CD4-positive, alpha-beta T cell treated with Interleukin-10 for 1 hour (primary cell): ENCODE measurements around the gene TMC5.

ENCODE experiments used
- DNase-seq: peaks from one replicate; pipeline ENCODE4 v3.0.0-alpha.2; 2020

Gene TMC5

DNA sequence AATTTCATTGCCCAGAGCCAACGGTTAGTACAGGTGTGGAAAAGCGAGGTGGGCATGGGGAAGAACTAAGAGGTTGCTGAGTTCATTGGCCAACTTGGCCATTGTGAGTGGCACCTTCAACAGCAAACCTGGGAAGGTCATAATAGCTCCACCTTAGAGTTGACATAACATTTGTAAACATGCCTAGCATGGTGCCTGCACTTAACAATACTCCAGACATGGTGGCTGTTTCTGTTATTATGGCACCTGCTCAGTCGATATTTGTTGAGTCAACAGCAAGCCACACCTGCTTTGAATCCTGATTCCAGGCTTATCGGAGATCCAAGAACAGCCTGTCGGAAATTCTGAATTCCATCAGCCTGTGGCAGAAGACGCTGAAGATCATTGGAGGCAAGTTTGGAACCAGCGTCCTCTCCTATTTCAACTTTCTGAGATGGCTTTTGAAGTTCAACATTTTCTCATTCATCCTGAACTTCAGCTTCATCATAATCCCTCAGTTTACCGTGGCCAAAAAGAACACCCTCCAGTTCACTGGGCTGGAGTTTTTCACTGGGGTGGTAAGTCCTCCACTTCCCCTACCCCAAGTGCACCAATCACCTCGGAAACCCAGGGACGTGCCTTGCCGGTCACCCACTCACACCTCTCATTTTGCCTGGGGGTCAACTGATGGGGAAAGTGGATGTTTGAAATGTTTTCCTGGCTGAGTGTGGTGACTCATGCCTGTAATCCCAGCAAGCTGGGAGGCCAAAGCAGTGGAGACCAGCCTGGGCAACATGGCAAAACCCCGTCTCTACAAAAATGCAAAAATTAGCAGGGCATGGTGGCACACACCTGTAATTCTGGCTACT, 46.0 kb downstream of the TMC5 start:
- DNase-seq: no peak

DNA sequence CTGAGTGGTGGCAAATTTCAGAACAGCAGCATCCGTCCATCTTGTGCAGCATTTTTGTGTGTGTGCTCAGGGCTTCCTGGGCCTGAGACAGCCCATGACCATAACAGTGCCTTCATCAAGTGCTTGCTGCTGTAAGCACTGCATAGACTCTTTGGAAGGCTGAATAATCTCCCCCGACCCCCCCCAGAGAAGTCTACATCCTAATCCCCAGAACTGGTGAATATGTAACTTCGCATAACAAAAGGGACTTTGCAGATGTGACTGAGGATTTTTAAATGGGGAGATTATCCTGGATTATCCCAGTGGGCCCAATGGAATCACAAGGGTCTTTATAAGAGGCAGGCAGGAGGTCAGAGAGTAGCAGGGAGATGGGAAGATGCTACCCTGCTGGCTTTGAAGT, 50.6 kb downstream of the TMC5 start:
- DNase-seq: no peak

- DNase-seq: no peak
These were observed 54.8 kb downstream of the TMC5 start for GRCh38 chr16:19472482-19472881.

DNA sequence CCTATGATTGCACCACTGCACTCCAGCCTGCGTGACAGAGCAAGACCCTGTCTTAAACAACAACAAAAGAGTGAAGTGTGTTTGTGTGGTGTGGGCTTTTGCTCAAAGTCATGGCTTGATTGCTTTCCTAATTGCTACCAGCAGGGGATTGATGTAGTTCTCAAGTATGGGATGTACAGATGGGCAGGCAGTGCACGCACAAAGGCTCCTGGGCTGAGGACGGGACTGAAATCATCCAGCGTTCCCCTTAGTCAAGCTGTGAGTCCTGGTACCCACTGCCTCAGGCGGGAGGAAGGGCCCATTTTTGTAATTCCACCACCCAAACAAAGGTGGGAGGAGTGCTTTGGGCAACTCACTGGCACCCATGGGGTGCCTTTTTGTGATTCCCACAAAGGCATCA, 56.9 kb downstream of the TMC5 start:
- DNase-seq: no peak

DNA sequence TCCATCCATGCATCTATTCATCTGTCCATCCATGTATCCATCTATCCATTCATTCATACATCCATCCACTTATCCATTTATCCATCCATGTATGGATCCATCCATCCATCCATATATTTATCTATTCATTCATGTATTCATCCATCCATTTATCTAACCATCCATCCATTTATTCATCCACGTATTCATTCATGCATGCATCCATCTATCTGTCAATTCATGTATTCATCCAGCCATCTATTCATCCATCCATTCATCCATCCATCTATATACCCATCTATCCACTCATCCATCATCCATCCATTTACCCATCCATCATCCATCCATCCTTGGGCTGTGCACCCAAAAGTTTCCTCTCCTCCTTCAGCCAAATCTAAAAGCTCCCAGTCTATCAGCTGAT, 60.8 kb downstream of the TMC5 start:
- no peak for DNase-seq

DNA sequence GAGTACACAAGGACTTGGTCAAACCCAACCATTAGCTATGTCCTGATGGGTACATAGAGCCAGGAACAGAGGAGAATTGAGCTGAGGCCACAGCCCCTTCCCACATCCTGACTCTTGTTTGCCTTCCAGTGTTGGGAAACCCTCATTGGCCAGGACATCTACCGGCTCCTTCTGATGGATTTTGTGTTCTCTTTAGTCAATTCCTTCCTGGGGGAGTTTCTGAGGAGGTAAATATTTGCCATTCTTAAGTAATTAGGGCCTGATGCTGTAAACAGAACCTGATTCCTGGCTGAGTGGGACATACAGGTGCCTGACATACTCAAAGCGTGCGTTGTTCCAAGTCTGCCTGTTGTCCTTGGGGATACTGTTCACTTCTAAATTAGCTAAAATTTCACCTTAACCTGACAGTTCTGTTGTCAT, 61.6 kb downstream of the TMC5 start:
- no peak for DNase-seq

GRCh38 chr16:19481296-19481695, 63.6 kb downstream of the TMC5 start:
- DNase-seq: no peak

DNA sequence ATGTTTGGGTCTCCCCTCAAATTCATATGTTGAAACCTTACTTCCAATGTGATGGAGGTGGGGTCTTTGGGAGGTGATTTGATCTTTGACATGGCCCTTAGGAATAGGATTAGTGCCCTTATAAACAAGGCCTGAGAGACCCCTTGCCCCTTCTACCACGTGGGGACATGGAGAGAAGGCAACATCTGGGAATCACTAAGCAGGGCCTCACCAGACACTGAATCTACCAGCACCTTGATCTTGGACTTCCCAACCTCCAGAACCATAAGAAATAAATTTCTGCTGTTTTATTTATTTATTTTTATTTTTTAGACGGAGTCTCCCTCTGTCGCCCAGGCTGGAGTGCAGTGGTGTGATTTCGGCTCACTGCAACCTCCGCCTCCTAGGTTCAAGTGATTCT, 64.1 kb downstream of the TMC5 start:
- DNase-seq: no peak

- DNase-seq: no peak
These were observed 64.6 kb downstream of the TMC5 start for GRCh38 chr16:19482291-19482690.

DNA sequence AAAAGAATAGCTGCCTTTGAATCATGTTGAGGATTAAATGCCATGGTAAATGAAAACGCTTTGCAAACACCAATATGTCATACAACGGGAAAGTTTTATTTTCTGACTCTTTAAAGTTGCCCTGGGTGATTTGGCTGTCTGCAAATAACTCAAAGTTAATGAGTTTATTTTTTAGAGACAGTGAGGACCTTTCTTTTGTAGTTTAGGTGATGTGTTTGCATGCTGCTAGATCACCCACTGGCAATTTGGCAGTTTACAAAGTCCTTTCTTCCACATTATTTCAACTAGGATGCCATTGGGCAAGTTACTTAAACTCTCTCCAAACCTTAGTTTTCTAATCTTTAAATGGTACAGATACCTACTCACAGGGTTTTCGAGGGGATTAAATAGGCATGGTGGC, 66.4 kb downstream of the TMC5 start:
- DNase-seq: no peak

GRCh38 chr16:19485611-19486010, 67.9 kb downstream of the TMC5 start:
- no peak for DNase-seq

DNA sequence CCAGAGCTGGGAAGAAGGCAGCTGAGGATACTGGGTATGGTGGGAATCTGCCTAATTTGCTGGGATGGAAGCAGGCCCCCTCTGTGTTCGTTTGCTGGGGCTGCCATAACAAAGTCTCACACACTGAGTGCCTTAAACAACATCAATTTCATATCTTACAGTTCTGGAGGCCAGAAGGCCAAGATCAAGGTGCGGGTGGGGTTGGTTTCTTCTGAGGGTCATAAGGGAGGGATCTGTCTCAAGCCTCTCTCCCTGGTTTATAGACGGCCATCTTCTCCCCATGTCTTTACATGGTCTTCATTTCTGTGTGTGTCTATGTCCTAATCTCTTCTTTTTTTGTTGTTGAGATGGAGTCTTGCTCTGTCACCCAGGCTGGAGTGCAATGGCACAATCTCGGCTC, 68.4 kb downstream of the TMC5 start:
- DNase-seq: no peak

DNA sequence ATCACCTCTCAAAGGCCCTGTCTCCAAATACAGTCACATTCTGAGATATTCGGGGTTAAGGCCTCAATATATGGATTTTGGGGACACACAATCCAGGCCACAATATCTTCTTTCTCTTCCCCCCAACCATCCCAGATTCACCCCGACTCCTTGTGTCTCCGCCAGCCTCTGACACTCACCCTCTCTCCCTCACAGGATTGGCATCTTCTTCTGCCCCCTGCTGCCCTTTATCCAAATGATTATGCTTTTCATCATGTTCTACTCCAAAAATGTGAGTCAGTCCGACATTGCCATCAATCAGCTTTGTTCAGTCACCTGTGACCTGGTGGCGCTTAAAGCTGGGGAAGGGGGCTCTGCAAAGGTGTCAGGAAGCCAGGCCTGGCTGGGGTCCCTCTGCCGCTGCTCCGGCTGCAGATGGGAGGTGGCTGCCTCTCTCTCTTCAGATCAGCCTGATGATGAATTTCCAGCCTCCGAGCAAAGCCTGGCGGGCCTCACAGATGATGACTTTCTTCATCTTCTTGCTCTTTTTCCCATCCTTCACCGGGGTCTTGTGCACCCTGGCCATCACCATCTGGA, 69.2 kb downstream of the TMC5 start:
- no peak for DNase-seq

DNA sequence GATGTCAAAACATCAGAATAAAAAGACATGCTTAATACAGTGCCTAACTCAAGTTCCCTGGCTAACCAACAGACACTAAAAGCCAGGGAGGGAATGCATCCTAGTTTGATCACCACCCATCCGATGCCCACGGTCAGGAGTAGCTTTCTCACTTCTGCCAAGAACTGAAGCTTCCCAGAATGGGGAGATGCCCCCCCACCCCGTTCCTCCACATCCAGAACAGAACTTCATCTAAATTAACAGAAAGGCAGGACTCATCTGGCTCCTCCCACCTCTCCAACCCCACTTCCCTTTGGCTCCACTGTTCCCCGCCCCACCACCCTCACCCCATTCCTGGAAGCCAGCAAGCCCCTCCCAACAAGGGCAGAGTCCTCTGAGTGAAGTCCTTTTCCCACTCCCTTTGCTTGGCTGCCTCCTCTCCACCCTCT, 70.5 kb downstream of the TMC5 start:
- DNase-seq: no peak

GRCh38 chr16:19490619-19491018, 72.9 kb downstream of the TMC5 start:
- DNase-seq: no peak

DNA sequence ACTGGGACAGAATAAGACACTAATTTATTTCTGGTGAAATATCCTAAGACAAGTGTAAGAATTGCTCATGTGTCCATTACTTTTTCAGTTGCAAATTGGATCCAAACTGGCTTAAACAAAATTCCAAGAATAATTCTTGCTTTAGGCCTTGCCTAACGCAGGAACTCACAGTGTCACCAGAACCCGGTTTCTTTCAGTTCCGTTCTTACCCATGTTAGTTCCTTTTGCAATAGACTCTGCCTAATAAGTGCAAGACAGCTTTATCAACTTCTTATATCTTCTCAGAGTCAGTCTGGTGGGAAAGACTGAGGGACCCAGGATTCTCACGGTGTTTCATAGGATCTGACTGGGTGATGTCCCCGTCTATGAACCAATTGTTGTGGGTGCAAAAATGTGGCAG, 79.5 kb downstream of the TMC5 start:
- no peak for DNase-seq

DNA sequence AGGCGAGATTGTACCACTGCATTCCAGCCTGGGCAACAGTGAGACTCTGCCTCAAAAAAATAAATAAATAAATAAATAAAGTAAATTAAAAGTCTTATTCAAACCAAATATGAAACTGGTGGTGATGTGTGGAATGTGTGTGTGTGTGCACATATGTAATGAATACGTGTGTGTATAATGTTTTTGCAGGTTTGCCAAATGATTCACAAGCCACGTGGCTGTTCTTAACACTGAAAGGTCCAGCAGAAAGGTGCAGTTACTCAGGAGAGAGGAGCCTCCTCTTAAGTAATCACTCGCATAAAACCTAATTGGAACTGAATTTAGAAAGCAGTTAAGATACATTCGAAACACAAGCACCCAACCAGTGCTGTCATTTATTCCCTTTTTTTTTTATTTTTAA, 81.3 kb downstream of the TMC5 start:
- DNase-seq: no peak

GRCh38 chr16:19499481-19499880, 81.8 kb downstream of the TMC5 start:
- no peak for DNase-seq

- DNase-seq: peak; percentile 65
These were observed 84.9 kb downstream of the TMC5 start for GRCh38 chr16:19502395-19503131.

DNA sequence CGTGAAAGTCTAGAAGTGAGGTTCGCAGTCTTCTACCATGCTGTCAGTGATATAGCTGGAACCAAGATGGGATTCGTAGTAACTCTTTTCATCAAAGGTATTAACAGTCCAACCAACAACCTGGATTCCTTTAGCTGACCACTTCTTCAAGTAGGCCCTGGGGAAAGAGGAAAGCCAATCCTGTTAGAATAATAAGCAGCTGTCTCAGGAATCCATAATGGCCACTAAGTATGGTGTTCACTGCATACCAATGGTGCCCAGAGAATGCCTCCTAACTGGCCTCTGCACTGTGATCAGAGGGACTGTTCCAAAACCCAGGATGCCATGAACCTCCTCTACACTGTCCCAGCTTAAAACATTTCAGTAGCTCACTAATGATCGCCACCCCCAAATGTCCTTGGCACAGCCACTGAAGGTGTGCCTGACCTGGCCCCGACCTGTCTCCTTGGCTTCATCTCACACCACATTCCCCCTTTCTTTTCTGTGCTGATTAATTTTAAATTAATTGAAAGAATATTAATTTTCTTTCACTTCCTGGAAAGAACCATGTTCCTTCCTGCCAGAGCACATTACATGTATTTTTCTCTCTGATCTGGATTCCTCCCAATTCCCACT, 85.9 kb downstream of the TMC5 start:
- DNase-seq: no peak

- DNase-seq: no peak
These were observed 88.1 kb downstream of the TMC5 start for GRCh38 chr16:19505600-19506303.

DNA sequence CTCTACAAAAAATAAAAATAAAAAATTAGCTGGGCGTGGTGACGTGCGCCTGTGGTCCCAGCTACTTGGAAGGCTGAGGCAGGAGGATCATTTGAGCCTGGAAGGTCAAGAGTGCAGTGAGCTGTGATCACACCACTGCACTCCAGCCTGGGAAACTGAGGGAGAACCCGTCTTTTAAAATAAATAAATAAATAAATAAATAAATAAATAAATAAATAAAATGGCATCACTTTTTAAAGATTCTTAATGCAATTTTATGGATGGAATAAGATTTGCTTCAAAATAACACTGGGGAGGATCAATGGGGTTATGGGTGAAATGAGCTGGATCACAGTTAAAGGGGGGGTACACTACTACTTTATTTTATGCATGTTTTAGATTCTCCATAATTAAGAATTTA, 89.3 kb downstream of the TMC5 start:
- no peak for DNase-seq

- no peak for DNase-seq
These were observed 90.2 kb downstream of the TMC5 start for GRCh38 chr16:19507867-19508266.
